ENCODE data around the gene CBX3. TPM values are rescaled to one million over a fixed set of nuclear protein-coding genes. Genes with fewer than 3 reads are reported as not detected.

Gene CBX3
- total and polyA plus RNA-seq, 2 experiments from 2014 or later: 236 to 249 TPM

GRCh38 chr7:26182283-26182682 is 19.3 kb upstream of the CBX3 start:
- Histone ChIP-seq H3K4me3 (no peak overlapping the region), H3K79me2 (replicated peaks; ENCODE audit: insufficient read depth) (peaks cover 14% of the 10 kb centered on the region; the same call in 1 of the 2 replicates), H3K36me3 (ENCODE audit: insufficient read depth) (peaks cover 6% of the 10 kb centered on the region; the same call in 1 of the 2 replicates), H3K9me2 (ENCODE audit: insufficient read depth) (no peaks in the 10 kb centered on the region), H3K4me2 (no peak overlapping the region), H2AFZ (no peak overlapping the region), H3F3A (replicated peaks; ENCODE audit: low read depth) (peaks cover 40% of the 10 kb centered on the region), H3K4me1 (ENCODE audit: insufficient read depth) (peaks cover 4% of the 10 kb centered on the region; the same call in 1 of the 2 replicates), H3K27me3 (ENCODE audit: insufficient read depth) (no peaks in the 10 kb centered on the region), H3K27ac (ENCODE audit: low read depth) (peak overlapping the region; percentile 68), H4K20me1 (replicated peaks; ENCODE audit: insufficient read depth) (peaks cover 9% of the 10 kb centered on the region)
- no peak for TF ChIP-seq EZH2phosphoT487 (IDR thresholded peaks at IDR 0.05; ENCODE audit: unreplicated experiment)
- no peak for TF ChIP-seq JUNB (IDR thresholded peaks at IDR 0.05; ENCODE audit: unreplicated experiment)
- TF ChIP-seq ETS1 (IDR thresholded peaks at IDR 0.05): no peak
- no peak for TF ChIP-seq ZNF331 (CRISPR knock-in tag; IDR thresholded peaks at IDR 0.05; ENCODE audit: low read depth)
- no peak for TF ChIP-seq STAT1 (IDR thresholded peaks at IDR 0.05; ENCODE audit: unreplicated experiment)
- TF ChIP-seq ZNF114 (CRISPR knock-in tag; IDR thresholded peaks at IDR 0.05): no peak
- no peak for TF ChIP-seq REST (IDR thresholded peaks at IDR 0.05; ENCODE audit: unreplicated experiment)
- no peak for TF ChIP-seq NANOG (IDR thresholded peaks at IDR 0.05; ENCODE audit: borderline replicate concordance)
- no peak for TF ChIP-seq EZH2 (IDR thresholded peaks at IDR 0.05; ENCODE audit: low read depth, unreplicated experiment)
- no peak for TF ChIP-seq CREB1 (CRISPR knock-in tag; IDR thresholded peaks at IDR 0.05; ENCODE audit: low read depth)
- no peak for TF ChIP-seq POLR2AphosphoS5 (IDR thresholded peaks at IDR 0.05; ENCODE audit: low read depth)
- no peak for TF ChIP-seq CTCF (conservative IDR thresholded peaks at IDR 0.05; ENCODE audit: low read depth in 2 of 2)
- no peak for TF ChIP-seq ZNF462 (CRISPR knock-in tag; IDR thresholded peaks at IDR 0.05)
- Mint-ChIP-seq H3K4me3 (no peak overlapping the region), H3K36me3 (ENCODE audit: low read depth) (peaks cover 84% of the 10 kb centered on the region), H3K27me3 (ENCODE audit: insufficient read depth, low read depth, poor library complexity) (peaks cover 44% of the 10 kb centered on the region), H3K9me3 (peaks cover 9% of the 10 kb centered on the region; the same call in 2 of the 3 replicates), H3K27ac (0 out of 2 replicates have a peak overlapping the region, but pooled peaks have one; percentile 30), H3K4me1 (peaks cover 48% of the 10 kb centered on the region)
- DNase-seq (ENCODE audit: low spot score): no peak
- no peak for ATAC-seq

Measured in GM23338 (cell line).